Bronchial epithelial cell (primary cell): ENCODE measurements around the gene LIMS1. TPM values are rescaled to one million over a fixed set of nuclear protein-coding genes. Genes with fewer than 3 reads are reported as not detected.

Experiments
- DNase-seq: peaks from one replicate; pipeline ENCODE4 v3.0.0-alpha.2; 2010; ENCODE audit warnings: low read depth
- FAIRE-seq: peaks from 2 replicates; lab custom pipeline; 2011; peaks lifted over from hg19 to GRCh38; lab: Jason Lieb, UNC
- H3K27me3 ChIP-seq: 2 replicates; pipeline ENCODE4 v1.5.1; 2011; ENCODE audit warnings: low read length; ENCODE audit not compliant: control insufficient read depth, insufficient read depth
- H3K36me3 ChIP-seq: 2 replicates; pipeline ENCODE4 v1.5.1; 2011; ENCODE audit warnings: low read length; ENCODE audit not compliant: control insufficient read depth, insufficient read depth
- H3K4me3 ChIP-seq: 2 replicates; pipeline ENCODE4 v1.5.1; 2011; ENCODE audit warnings: mild to moderate bottlenecking, low read depth, low read length, control low read depth
- total RNA-seq: library from RNA; depleted of rRNA; stranded (reverse); fragments of >200 nt; gene quantifications from 2 replicates; pipeline ENCODE4 v1.2.1, GENCODE V29; 2014
- TF ChIP-seq, protein P1 (sequence below): IDR thresholded peaks from 2 replicates; pipeline ENCODE4 v1.5.1; 2011; ENCODE audit warnings: mild to moderate bottlenecking, moderate library complexity, low read length, control low read depth, inconsistent platforms; ENCODE audit not compliant: insufficient read depth, severe bottlenecking

LIMS1 gene
- total RNA-seq, 1 donor from 2014 or later: 42.1 TPM

DNA sequence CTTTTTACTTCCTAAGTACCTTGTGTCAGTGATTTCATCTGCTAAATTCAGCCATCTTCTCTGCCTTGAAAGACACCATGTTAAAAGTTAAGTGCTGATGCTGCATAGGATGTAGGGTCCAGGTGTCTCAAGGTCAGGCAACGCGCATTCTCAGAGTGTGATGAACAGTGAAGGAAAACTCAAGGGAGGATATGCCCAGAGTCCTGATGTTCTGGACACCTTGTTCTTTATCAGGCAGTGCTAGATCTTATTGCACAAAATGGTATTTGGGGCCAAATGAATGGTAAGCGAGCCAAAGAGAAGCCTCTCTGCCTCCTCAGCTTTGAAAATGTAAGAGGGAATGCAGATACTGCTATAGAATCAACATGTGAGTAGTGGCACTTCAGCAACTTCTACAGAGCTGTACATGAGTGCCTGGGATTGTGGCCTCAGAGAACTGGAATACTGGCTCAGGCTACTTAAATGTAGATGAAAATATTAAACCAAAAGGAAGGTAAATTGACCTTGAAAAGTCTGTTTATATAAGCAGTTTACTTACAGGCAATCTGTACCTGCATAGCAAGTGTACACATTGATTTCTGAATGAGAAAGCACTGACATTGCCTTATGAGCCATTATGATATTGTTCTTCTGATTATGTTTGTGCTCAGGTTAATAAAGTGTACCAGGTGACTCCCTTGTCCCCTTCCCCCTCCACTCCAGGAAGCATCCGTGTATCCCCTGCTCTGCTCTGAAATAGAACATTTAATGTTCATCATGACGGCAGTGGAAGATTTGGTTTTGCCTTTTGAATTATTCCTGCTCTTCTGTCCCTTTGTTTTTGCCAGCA lies 98.3 kb downstream of the LIMS1 start:
- DNase-seq (no peak), FAIRE-seq (no peak)
- peaks cover 2% of the 10 kb centered on the region for H3K36me3 ChIP-seq
- H3K27me3 ChIP-seq: no peaks in the 10 kb centered on the region
- H3K4me3 ChIP-seq: no peak overlapping the region
- TF ChIP-seq, protein P1, sequence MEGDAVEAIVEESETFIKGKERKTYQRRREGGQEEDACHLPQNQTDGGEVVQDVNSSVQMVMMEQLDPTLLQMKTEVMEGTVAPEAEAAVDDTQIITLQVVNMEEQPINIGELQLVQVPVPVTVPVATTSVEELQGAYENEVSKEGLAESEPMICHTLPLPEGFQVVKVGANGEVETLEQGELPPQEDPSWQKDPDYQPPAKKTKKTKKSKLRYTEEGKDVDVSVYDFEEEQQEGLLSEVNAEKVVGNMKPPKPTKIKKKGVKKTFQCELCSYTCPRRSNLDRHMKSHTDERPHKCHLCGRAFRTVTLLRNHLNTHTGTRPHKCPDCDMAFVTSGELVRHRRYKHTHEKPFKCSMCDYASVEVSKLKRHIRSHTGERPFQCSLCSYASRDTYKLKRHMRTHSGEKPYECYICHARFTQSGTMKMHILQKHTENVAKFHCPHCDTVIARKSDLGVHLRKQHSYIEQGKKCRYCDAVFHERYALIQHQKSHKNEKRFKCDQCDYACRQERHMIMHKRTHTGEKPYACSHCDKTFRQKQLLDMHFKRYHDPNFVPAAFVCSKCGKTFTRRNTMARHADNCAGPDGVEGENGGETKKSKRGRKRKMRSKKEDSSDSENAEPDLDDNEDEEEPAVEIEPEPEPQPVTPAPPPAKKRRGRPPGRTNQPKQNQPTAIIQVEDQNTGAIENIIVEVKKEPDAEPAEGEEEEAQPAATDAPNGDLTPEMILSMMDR: no peak

DNA sequence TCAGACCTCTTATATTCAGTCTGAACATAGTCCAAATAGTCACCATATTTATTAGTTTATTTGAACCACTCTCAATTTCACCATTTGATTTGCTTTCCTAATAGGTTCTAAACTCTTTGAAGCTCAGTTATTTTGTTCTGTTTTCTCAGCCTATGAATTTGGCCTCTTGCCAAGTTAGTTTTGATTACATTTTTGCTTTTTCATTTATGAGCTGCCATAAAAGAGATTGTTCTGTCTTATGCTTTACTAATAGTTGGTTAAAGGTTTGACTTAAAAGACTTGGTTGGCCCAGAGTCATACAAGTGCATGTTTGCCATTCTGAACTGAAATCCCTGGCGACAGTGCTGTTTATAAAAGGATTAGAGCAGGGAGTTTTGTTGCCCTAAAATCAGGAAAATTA lies 99.1 kb downstream of the LIMS1 start:
- TF ChIP-seq, protein P1: no peak
- no peak for FAIRE-seq

DNA sequence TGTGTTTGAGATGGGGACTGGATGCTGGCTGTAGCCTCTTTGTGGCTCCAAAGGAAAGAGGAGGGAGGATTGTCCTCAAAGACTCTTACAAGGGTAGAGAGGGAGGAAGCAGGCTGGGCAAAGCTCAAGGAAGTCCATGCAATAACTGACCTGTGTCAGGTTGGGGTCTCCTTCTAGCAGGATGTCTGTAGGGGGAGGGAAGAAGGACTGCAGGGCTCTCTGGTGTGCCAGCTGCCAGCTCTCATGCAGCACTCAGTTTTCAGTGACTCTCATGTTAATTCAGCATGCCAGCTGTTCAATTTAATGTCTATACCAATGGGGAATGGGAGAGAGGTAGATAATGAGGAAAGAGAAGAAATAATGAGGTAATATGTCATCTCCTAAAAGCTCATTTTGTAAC lies 99.7 kb downstream of the LIMS1 start:
- Histone ChIP-seq H3K4me3 (no peak overlapping the region), H3K27me3 (no peaks in the 10 kb centered on the region), H3K36me3 (peaks cover 2% of the 10 kb centered on the region)
- FAIRE-seq (no peak), DNase-seq (no peak)
- TF ChIP-seq, protein P1: no peak

More for the DNA sequence above, 99.1 kb downstream of the LIMS1 start:
- no peak for DNase-seq
- no peak overlapping the region for H3K4me3 ChIP-seq
- H3K27me3 ChIP-seq: no peaks in the 10 kb centered on the region
- peaks cover 2% of the 10 kb centered on the region for H3K36me3 ChIP-seq

DNA sequence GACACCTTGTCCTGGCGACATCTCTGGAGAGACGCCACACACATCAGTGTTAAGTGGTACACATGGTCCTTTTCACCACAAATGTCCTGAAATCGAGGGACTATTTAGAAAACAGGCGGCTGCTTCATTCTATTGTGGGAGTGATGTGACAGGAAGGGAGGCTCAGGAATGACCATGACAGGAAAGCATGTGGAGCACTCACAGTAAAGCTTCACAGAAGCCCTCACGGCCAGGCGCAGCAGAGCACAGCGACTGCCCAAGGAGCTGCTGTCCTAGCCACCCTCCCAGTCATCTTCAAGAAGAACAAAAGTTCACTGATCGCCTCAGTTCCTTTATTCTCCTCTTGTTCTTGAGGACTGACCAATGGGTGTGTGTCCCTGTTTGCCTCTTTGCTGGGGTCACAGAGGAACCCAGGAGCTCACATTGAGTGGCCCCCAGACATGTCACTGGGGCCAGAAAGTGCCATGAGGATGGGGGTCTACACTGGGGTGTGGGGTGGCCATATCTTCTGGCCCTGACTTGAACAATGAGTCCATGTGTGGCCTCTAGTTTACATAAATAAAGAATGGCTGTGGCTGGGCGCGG lies 100.4 kb downstream of the LIMS1 start:
- no peak for FAIRE-seq
- no peak overlapping the region for H3K4me3 ChIP-seq
- H3K27me3 ChIP-seq: no peaks in the 10 kb centered on the region
- peaks cover 2% of the 10 kb centered on the region for H3K36me3 ChIP-seq
- TF ChIP-seq, protein P1: no peak
- DNase-seq: no peak

DNA sequence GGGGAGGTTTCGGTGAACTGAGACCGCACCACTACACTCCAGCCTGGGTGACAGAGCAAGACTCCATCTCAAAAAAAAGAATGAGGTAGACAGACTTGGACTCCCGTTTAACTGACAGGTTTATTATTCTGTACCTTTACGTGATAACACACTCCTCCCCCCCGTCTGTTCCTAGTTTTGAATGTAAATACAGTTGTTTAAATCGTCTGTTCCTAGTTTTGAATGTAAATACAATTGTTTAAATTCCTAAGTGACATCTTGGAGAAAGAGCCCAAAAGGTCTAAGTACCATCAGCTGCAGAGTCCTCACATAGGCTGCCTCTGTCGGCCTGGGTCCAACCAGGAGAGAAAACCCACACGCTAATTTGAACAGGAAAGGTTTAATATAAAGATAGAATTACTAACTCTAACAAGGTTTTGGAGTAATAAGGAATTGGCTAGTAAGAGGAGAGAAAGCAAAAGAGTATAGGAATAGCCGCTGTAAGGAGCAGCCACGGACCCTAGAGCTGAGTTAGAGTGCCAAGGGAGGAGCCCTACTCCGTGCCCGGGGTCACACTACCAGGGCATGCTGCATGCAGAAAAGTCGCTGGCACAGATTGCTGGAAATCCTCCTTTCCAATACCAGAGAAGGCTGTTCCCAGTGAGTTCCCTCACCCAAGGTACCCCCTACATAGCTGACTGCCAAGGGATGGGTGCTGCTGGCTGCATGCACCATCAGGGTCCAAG lies 101.5 kb downstream of the LIMS1 start:
- Histone ChIP-seq H3K27me3 (no peaks in the 10 kb centered on the region), H3K36me3 (peaks cover 2% of the 10 kb centered on the region), H3K4me3 (no peak overlapping the region)
- FAIRE-seq: no peak
- TF ChIP-seq, protein P1: no peak
- no peak for DNase-seq
